GM12865 (cell line): ENCODE data around the gene MARK4.
"Not testable (repeated sequence)": the region's sequence is repeated elsewhere in the genome, so short reads cannot be mapped to it uniquely, and the experiment has no call there.

ENCODE experiments used
- DNase-seq: peaks from one replicate; pipeline ENCODE4 v3.0.0; 2010; ENCODE audit warnings: low read depth
- H3K4me3 ChIP-seq: 2 replicates; pipeline ENCODE4 v1.5.1; 2011; ENCODE audit warnings: mild to moderate bottlenecking, low read depth, low read length, control low read depth
- TF ChIP-seq, protein P1 (sequence below): IDR thresholded peaks from 2 replicates; pipeline ENCODE4 v1.5.1; 2011; ENCODE audit warnings: low read length, control low read depth, low read depth, inconsistent platforms; ENCODE audit not compliant: insufficient read depth; ENCODE audit errors: missing control alignments

Gene MARK4

DNA sequence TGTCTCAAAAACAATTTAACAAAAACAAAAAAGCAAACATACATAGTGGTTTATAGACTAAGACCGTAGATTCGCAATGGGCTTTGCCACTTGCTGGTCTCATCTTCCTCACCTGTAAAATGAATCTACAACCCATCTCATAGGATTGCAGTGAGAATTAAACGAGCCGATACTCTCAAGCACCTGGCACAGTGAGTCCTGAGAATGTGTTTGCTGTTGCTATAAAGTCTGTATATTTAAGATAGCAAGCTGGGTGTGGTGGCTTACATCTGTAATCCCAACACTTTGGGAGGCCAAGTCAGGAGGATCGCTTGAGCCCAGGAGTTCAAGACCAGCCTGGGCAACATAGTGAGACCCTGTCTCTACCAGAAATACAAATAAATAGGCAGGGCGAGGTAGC, 28.3 kb upstream of the MARK4 start:
- no peak overlapping the region for H3K4me3 ChIP-seq
- TF ChIP-seq, protein P1, sequence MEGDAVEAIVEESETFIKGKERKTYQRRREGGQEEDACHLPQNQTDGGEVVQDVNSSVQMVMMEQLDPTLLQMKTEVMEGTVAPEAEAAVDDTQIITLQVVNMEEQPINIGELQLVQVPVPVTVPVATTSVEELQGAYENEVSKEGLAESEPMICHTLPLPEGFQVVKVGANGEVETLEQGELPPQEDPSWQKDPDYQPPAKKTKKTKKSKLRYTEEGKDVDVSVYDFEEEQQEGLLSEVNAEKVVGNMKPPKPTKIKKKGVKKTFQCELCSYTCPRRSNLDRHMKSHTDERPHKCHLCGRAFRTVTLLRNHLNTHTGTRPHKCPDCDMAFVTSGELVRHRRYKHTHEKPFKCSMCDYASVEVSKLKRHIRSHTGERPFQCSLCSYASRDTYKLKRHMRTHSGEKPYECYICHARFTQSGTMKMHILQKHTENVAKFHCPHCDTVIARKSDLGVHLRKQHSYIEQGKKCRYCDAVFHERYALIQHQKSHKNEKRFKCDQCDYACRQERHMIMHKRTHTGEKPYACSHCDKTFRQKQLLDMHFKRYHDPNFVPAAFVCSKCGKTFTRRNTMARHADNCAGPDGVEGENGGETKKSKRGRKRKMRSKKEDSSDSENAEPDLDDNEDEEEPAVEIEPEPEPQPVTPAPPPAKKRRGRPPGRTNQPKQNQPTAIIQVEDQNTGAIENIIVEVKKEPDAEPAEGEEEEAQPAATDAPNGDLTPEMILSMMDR: no peak
- no peak for DNase-seq

DNA sequence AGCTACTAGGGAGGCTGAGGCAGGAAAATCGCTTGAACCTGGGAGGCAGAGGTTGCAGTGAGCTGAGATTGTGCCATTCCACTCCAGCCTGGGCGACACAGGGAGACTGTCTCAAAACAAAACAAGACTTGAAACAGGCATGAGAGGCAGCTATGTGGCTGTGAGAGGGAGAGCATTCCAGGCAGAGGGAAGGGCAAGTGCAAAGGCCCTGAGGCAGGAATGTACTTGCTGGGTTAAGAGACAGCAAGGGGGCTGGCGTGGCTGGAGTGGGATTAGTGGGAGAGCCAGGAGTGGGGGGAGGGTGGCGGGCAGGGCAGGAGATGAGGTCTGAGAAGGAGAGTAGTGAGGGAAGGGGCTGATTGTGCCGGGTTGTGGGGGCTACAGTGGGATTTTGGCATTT, 27.2 kb upstream of the MARK4 start:
- TF ChIP-seq, protein P1: no peak
- no peak overlapping the region for H3K4me3 ChIP-seq
- no peak for DNase-seq

DNA sequence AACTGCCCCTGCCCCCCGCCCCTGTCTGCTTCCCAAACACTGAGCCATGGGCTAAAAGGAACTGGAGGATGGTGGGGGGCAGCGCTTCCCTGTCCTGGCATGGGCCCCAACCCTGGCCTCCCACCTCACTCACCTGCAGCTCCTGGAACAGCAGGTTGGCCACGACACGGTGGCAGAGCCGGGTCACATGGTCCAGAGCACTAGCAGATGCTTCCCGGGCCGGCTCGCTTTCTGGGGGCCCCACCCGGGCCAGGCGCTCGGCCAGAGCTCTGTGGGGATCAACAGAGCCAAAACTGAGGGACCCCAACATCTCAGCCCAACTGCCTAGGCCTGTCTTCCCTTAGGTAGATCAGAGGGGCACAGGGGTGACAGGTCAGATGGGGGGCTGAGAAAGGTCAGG, 26.4 kb upstream of the MARK4 start:
- TF ChIP-seq, protein P1: no peak
- DNase-seq: no peak
- no peak overlapping the region for H3K4me3 ChIP-seq

DNA sequence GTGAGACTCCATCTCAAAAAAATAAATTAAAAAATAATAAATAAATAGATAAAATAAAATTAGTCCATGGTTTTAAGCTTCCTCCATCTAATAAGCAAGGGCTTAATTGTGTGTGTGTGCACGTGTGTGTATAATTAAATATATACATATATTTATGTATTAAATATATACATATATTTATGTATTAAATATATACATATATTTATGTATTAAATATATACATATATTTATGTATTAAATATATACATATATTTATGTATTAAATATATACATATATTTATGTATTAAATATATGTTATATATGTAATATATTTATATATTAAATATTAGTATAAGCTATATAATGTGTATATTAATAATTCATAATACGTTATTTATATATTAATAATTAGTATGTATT, 22.0 kb upstream of the MARK4 start:
- H3K4me3 ChIP-seq, DNase-seq: not testable (repeated sequence)

DNA sequence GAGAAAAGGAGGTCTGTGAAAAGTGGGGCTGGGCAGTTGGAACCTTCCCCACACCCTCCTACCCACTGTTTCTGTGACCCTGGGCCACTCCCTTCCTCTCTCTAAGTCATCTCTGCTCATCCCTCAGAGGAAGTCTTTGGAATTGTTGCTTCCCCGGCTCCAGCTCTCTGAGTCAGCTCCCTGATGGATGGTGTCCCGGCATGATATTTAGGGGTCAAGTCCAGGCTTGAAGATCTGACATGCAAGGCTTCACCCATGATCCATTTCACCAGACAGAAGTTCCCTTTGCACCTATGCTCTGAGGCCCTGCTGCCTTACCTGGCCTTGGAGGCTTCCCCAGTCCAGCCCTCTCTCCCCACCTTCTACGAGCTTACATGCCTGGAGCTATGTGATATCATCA, 19.2 kb upstream of the MARK4 start:
- TF ChIP-seq, protein P1: no peak
- no peak overlapping the region for H3K4me3 ChIP-seq
- no peak for DNase-seq

DNA sequence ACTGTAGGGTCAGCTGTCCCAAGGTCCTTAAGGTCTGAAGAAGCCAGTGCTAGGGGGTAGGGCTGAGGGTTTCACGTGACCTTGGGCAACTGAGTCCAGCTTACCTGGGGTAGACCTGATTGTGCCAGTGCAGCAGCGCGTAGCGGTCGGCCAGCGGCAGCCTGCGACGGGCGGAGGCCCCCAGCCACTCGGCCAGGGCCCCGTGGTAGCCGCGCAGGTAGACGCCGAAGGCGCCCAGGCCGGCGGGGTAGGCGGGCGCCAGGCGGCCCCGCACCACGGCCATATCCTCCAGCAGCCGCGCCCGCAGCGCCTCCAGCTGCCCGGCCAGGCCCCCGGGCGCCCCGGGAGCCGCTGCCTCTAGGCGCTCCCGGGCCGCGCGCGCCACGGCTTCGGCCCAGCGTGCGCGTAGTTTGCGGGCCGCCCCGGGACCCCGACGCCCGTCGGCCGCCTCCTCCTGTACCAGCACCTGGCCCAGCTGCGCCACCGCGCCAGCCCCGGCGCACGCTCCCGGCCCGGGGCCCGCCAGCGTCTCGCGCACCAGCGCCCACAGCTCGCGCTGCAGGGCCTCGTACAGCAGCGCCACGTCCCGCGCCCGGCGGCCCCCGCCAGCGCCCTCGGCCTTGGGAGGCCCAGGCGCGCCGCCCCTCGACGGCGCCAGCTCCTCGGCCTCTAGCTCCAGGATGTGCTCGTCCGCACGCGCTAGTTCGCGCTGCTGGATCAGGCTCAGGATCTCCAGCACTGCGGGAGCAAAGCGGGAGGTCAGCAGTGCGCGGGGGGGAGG, 16.8 kb upstream of the MARK4 start:
- TF ChIP-seq, protein P1: no peak
- H3K4me3 ChIP-seq: no peak overlapping the region
- no peak for DNase-seq

DNA sequence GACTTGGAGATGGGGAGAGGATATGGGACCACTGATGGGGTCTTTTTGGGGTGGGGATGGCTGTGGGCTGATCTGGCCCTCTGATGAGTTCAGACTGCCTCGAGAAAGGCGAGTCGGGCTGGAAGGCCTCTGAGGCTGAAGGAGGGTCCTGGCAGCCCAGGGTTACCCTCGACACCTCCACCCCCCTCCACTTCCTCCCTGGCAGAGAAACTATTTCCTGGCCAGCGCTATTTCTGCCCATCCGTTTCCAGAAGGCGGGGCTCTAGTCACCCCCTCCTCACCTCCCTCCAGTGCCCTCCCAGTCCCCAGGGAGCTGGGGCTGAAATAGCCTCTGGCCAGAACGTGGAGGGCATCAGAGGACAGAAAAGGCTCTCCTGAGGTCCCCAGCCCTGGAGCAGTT, 15.6 kb upstream of the MARK4 start:
- TF ChIP-seq, protein P1: no peak
- DNase-seq: no peak
- H3K4me3 ChIP-seq: no peak overlapping the region
